GM19023 (cell line): ENCODE results near the gene TMEM179.

Experiments
- ATAC-seq: cut with Tn5 transposase; IDR thresholded peaks from one replicate; pipeline ENCODE4 v1.9.1; 2021; ENCODE audit warnings: mild to moderate bottlenecking, moderate library complexity; ENCODE audit not compliant: unreplicated experiment

The TMEM179 gene

DNA sequence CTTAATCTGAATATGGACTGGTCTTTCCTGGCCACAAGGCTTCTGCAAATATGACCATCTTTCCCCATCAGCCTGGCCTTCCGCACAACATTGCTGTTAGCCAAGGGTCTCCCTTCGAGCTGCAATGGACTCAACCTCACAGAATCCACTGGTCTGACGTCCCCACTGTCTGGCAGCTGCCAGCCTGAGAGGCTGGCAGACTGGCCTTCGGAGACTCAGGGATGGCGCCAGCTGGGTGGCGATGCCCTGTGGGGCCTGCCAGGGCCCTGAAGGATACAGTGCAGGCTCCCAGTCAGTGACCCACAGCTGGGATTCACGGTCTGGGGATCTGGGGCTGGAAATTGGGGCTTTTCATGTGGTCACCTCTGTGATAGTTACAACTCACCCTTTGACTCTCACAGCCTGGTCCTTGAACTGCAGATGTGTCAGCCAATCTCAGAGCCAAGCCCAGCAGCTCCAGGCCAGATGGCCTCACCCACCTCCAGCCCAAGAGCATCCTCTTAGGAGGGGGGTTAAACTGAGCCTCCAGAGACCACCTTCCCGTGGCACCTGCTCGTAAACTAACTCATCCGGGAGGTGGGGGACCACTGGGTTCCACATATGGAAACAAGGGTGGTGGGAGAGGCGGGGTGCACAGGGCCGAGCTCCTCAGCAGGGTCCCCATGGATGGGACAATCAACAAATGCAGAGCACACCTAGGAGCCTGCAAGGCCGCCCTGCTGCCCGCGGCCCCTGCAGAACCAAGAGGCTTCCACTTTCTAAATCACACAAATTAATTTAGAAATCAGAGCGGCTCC is 46.1 kb downstream of the TMEM179 start:
- no peak for ATAC-seq

DNA sequence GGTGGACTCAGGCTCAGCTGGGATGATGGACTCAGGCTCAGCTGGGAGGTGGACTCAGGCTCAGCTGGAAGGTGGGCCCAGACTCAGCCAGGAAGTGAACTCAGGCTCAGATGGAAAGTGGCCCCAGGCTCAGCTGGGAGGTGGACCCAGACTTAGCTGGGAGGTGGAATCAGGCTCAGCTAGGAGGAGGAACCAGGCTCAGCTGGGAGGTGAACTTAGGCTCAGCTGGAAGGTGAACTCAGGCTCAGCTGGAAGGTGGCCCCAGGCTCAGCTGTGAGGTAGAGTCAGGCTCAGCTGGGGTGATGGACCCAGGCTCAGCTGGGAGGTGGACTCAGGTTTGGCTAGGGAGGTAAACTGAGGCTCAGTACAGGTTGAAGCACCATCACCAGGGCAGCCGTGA is 46.8 kb downstream of the TMEM179 start:
- ATAC-seq: no peak

DNA sequence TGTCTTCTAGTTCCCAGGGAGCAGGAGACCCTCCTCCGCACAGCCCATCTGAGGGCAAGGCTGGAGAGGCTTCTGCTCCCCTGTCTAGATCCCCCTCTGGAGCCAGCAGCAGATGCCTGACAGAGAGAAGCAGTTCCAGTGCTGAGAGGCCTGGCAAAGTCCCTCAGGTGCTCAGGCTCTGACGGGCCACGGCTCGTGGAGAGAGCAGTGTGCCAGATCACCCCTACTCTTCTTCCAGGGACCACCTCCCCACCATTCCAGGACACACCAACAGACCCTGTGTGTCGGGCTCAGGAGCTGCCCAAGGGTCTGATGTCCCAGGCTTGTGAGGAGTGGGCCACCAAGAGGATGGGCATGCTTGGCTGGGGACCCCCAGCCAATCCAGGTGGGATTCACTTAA is 47.5 kb downstream of the TMEM179 start:
- no peak for ATAC-seq

DNA sequence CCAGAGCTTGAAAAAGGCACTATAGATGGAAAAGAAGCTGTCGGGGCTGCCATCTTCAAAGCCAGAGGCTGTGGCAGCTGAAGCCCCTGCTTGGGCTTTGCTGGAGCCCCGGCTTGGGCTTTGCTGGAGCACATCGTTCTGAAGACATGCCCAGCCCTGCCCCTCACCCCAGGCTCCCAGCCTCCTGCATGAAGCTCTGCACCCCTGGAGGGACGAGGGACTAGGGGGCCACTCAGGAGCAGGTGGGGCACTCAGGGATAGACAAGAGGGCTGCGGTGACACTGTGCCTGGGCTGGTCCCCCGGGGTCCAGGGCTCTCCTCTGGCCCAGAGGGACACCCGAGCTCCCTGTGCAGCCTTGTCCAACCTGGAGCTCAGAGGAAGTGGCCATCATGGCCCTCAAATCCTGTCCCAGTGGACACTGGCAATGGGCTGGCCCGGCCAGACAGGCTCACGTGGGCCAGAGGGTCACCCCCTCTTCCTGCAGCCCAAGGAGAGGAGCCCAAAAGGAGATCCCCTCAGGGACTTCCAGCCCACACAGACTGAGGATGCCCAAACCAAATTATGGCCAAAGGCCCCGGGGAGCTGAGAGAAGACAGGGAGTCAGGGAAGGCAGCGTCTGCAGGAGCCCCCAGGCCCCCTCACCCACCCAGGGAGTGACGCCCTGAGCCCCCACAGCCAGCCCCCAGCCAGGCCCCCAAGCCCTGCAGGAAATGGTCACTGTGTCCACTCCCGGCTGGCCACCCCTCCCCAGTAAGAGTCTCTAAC is 48.1 kb downstream of the TMEM179 start:
- ATAC-seq: no peak

DNA sequence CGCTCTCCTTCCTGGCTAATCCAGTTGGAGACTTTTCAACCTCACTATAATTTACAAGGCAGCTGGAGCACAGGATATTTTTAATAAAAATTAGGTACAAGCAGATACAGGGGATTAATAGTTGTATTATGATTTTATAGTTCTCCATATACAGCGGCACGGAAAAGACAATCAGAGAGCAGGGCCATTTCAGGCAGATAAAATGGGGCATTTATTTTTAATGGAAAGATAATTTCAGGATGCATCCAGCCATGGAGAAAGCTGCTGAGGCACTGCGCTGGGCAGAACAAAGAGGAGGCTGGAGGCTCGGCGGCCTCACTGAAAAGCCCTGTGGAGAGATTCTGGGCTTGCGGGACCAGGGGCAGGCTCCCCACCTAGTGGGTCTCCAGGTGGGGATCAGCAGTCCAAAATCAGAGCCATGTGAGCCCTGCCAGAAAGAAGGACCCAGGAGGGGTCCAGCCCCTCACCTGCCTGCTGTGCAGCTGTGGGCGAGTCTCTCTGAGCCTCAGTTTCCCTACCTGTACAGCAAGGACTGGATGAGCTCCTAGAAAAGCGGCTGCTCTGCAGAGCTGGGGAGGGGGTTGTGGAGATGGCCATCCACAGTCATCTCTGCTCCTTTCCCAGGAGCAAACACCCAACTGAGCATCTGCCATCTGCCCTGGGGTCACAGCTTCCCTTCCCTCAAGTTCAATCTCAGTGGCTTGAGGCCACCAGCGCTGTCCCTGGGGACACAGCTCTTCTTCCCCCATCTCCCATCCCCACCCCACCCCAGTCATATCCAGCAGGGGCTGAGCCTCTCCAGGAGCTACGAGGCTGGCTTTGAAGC is 48.9 kb downstream of the TMEM179 start:
- ATAC-seq: no peak

DNA sequence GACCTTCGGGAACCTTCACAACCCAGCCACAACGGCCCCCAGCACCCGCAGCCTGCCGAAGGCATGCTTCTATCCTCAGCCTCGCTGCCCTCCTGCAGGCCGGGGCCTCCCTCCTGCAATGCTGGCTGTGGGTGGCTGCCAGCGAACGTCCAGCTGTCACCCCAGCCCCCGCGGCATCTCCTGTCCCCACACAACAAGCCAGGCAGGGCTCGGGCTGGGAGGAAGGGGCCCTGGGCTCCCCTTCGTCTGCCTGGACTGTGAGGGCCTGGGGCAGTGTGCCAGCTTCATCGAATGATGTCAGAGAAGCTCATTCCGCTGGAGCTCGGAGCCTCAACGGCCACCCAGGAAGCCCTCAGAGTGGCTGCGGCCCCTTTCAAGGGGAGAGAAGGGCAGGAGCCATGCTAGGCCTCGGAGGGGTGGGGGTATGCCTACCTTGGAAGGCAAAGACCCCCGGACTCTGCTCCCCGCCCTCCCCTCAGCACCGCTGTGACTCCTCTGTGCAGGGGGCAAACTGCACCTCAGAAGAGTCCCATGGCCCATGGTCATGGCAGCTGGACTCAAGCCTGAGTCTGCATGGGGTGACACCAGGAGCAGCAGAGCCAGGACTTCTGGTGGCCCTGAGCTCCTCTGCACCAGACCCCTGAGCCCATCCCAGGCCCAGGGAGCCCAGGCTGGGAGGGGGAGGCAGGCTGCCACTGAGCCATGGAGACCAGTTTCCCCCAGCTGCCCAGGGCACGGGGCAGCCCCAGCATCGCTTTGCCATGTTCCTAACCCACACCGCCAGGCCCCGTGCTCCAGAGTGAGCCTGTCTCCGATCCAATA is 49.8 kb downstream of the TMEM179 start:
- ATAC-seq: no peak

DNA sequence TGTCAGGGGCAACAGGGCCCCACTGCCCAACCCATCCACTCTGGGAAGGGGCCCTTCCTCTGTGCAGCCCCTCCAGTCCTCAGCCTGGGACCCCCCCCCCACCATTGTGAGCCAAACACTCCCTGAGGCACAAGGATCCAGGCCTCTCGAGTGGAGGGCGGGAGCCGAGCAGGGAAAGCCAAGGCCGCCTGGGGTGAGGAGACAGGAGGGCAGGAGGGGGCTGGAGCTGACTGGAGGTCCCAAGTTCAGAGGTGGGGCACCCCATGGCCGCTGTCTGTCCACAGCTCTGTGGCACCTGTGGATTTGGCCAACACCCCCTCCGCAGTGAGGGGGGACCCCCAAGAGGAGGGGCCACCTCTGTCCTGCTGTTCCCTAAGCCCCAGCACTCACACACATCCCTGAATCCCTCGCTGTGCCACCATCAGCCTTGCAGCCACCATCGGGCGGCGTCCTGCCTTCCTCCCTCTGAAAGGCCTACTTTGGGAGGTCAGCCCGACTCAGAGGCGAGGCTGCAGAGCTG is 50.4 kb downstream of the TMEM179 start:
- no peak for ATAC-seq

DNA sequence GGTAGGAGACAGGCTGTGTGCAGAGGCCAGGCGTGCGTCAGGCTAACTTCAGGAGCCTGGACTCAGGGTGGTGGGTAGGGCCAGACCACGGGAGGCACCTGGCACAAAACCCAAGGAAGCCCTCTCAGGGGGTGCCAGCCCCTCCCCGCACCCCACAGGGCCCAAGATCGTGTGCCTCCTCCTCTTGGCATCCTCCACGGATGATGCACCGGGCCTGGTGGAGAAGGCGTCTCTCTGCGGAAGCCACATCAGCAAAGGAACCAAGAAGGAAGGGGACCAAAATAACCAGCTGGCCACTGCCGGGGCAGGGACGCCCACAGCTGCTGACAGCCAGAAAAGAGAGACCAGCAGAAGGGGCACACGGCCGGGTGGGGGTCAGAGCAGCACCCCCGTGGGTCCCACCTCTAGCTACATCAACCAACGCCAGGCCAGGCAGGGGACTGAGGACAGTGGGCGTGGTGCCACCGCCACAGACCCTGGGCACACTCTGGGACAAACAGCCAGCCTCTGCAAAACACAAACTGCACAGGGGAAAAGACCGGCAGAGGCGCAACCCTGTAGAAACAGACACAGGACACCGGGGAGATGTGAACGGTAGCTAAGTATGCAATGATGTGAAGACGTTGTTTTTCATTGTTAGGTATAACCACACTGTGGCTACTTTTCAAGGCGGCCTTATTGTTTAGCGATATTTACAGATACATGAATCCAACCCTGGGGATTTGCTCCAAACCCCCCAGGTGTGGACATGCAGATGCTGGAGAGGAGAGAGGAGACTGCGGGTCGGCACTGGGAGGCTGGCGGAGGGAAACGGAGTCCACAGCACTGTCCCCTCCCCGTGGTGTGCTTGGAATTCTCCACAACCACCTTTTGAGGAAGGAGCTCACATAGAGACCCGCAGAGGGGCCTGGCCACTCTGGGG is 51.1 kb downstream of the TMEM179 start:
- ATAC-seq: no peak

DNA sequence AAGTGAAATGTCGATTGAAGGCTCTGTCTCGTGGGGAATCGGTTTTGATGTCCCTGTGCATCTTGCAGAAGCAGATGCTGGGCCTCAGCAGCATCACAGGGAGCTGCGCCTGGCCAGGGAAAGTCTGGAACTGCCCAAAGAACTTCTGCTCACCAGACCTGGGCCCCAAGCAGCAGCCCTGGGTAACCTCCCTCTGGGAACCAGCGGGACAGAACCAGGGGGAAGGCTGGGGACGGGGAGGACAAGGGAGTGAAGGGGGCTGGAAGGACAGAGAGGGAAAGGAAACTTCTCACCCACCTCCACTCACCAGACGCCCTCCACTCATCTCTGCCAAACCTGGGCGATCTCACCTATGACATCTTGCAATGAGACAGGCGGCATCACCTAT is 51.8 kb downstream of the TMEM179 start:
- no peak for ATAC-seq

DNA sequence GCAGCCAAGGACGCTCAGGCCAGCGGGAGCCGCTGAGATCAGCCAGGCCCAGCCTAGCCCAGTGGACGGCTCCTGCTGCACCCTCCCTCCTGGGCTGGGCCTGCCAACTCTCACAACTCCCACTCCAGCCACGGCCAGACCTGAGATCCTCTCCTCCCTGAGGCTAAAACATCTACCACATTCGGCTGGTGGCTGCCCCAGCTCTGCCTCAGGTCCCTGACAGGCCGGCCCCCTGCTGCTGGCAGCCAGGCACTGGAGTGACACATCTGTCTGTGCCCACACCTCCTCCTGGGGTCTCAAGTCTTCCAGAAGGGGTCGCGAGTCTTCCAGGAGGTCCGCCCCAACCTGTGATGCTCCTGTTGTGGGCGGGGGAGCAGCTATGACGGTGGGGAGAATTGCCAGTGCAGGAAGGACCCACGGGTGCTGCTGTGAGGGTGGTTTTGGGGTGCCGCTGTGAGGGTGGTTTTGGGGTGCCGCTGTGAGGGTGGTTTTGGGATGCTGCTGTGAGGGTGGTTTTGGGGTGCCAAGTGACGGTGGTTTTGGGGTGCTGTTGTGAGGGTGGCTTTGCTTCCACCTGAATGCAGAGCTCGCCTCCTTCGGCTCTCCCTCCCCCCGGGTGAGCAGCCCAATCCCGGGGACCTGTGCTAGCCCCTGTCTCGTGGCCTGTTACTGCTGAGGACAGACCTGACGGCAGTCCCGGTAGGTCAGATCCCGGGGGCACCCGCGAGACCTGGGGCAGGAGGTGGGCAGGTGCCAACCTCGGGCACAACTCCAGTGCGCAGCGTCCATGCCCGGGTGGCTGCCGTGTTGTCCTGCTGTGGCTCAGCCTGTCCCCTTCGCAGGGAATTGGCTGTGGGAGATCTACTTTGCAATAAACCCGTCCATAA is 52.5 kb downstream of the TMEM179 start:
- no peak for ATAC-seq

DNA sequence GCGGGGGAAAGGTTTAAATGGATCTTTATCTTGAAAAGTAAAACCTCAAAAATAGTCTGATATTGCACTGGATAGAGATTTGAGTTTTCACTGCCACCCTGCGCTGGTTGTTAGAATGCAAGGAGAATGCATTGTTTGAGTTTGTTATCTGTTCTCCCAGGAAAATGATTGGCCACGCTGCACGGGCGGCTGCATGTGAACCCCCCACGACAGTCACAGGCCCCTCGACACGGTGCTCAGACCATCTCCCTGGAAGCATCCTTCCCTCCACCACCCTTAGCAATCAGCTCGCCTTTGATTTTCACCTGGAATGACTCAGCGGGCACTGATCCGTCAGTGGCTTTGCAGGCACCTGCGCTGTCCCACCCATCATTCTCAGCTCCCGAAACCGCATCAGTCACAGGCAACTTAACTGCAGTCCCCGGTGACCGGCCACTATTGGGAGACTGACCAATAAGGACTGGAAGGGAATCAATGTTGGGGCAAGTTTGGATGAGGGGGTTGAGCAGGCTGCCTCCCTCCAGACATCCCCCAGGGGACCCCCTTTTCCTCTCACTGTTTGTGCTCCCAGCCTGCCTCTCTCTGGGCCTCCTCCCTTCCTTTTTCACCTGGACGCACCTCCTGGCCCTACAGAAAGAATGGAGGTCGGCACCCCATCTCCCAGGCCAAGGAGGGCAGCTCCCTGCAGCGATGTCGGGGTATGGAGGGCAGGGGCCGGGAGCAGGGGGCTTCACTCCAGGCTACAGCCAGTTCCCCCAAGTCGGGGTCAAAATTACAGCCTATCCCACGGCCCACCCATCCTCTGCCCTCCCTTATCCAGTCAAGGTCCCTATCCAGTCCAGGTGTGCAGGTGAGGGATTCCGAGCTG is 53.5 kb downstream of the TMEM179 start:
- ATAC-seq: no peak

DNA sequence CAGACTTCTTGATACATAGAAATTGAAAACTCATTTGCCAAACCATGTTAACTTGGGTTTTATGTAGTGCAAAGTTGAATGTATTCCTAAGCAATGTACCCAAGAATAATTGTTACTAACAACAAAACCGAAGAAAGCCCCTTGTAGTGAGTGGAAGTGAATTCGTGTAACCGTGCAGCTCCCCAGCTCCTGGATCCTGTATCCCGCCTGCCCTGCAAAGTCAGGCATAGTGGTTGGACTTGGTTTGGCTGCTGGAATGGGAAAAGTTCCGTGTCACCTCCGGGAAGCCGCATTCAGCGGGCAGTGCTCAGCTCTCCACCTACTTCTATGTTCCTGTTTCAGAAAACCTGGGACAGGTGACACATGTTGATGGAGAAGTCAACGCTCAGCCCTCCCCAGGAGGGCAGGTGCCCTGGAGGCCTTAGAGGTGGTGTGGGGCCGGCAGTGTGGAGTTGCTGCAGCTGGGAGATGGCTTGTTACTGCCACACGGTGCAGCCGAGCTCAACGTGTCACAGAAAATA is 54.2 kb downstream of the TMEM179 start:
- ATAC-seq: no peak

DNA sequence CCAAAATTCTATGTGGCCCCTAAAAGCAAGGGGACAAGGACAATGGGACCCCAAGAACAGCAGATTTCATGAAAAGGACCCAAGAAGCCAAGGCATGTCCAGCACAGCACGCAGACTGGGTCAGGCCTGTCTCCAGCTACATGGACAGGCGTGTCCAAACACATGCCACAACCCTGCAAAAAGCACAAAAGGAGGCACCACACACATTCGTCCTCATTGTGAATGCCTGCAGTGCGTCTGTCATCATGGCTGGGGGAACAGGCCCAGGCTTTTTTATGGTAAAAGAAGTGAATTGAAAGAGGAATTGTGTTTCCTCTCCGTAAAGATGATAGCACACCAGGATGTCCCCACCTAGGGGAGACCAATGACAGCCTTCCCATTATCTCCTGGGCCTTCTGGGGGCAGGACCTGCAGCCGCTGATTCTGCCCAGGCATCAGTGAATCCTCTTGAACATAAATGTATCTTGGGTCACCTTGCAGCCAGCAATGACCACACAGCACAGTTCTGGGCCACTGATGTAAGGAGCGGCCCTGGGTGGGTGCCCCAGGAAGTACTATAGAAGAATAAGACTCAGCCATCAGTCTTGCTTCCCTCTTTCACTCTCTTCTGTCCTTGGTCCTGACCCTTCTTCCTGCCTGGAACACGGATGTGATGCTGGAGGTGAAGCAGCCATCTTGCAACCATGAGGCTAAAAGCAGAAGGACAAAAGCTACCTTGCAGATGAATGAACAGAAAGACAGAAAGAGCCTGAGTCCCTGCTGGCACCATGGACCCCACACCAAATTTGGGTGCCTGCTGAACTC is 54.8 kb downstream of the TMEM179 start:
- ATAC-seq: no peak

DNA sequence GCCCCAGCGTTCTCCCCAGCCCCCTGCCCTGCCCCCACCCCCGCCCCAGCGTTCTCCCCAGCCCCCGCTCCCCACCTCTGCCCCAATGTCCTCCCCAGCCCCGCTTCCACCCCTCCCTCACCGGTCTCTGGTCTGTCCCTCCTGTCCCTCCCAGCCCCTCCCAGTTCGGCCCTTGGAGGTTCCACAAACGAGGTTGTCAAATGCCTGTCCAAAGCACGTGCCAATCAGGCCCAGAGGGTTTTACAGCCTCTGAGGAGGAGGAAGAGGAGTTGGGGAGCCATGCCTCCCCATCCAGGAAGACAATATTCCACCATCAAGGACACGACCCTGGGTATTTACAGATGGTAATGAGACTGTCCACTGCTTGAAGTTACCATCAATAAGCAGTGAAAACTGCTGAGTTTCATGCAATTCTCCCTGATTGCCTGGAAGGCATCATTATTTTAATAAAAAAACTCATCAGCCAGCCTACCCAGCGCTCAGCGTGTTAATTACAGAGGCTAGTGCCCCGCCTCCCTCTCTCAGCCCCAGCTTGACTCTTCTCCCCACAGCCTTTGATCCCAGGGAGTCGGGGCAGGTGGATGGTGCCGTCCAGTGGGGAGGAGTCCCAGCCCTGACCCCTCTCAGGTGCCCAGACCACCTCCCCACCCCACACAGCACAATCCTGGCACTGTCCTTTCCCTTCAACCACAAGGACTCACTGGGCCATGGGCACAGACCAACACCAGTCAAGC is 55.6 kb downstream of the TMEM179 start:
- no peak for ATAC-seq

DNA sequence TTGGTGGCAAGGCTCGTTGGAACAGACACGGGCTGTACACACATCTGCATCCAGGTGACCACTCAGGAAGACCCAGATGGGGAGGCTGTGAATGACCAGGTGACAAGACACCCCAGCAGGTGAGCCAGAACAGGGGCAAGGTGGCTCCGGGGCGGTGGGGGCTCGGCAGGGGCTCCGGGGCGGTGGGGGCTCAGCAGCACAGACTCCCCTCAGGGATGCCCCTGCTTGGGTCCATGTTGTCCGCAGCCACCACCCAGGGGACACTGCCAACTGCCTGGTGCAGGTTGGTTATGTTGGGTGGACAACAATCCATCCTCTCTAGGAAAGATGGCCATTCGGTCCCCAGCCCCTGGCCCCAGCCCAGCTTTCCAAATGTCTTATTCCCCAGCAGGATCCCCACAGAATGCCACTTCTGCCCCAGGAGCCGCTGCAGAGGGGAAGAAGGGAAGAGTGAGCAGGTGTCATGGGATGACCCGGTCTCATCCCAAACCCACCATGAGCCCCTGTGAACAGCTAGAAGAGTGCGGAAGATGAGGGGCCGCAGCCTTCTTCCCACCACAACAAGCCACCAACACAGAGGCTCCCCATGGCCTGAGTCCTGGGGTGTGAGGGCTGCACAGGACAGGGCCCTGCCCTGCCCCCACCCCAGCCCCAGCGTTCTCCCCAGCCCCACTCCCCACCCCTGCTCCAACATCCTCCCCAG is 56.4 kb downstream of the TMEM179 start:
- no peak for ATAC-seq
